Measurements from ENCODE around the gene CDC25B. TPM values are rescaled to one million over a fixed set of nuclear protein-coding genes. Genes with fewer than 3 reads are reported as not detected.

Gene CDC25B
- total and polyA plus RNA-seq, 2 donors (not counting 3 experiments of a cell fraction or from before 2014, with no cell fraction given), result 46.7 to 76.5 TPM

- no peak for FAIRE-seq
- TF ChIP-seq MYC (IDR thresholded peaks at IDR 0.05; ENCODE audit: low read depth, low read length) (no peak), EZH2 (IDR thresholded peaks at IDR 0.05; ENCODE audit: borderline replicate concordance, low read depth, low read length, severe bottlenecking) (no peak), JUN (IDR thresholded peaks at IDR 0.05; ENCODE audit: borderline replicate concordance, insufficient read depth, insufficient read length, low read depth) (no peak), POLR2AphosphoS5 (IDR thresholded peaks at IDR 0.05; ENCODE audit: insufficient read depth, low read depth, low read length) (no peak), CTCF (IDR thresholded peaks at IDR 0.05; ENCODE audit: extremely low read depth in 1 of 2, insufficient read depth in 1 of 2, low read depth in 1 of 2, low read length in 2 of 2) (no peak), POLR2A (IDR thresholded peaks at IDR 0.05; ENCODE audit: low read depth, low read length) (no peak)
Measured at GRCh38 chr20:3854462-3854871, 58.4 kb downstream of the CDC25B start.

More at GRCh38 chr20:3854462-3854871, 58.4 kb downstream of the CDC25B start:
- CTCF ChIA-PET, result interaction anchor here (0.6 to 7.0 kb wide), 38 partner anchors 8 to 231 kb away, joined by 3 to 70 read pairs (median 6); partner anchors contain the start of genes ADISSP, AP5S1, CDC25B and CENPB
- Histone ChIP-seq H3K27me3 (ENCODE audit: control insufficient read depth in 2 of 2, insufficient read depth in 2 of 2, low read length in 2 of 2) (no peaks in the 10 kb centered on the region), H3K79me2 (ENCODE audit: control insufficient read depth, insufficient read depth, low read length) (peaks cover 1% of the 10 kb centered on the region), H4K20me1 (replicated peaks; ENCODE audit: control insufficient read depth, extremely low read depth, insufficient read depth, low read length) (no peaks in the 10 kb centered on the region), H3K27ac (ENCODE audit: insufficient read depth, low read depth, low read length) (no peak overlapping the region), H3K9ac (replicated peaks; ENCODE audit: extremely low read depth, insufficient read depth, low read length) (no peak overlapping the region), H3K9me1 (replicated peaks; ENCODE audit: control insufficient read depth, extremely low read depth, insufficient read depth, low read length) (no peaks in the 10 kb centered on the region), H3K4me3 (replicated peaks in 1 of 3; ENCODE audit: insufficient read depth in 1 of 3, low read depth in 1 of 3, low read length in 3 of 3) (no peak overlapping the region), H3K4me1 (ENCODE audit: control insufficient read depth, extremely low read depth, insufficient read depth, low read length) (no peaks in the 10 kb centered on the region), H3K9me3 (replicated peaks; ENCODE audit: control insufficient read depth, insufficient read depth, low read length) (no peaks in the 10 kb centered on the region), H3K36me3 (ENCODE audit: control insufficient read depth in 2 of 2, extremely low read depth in 1 of 2, insufficient read depth in 2 of 2, low read length in 2 of 2) (peaks cover 2 to 24% of the 10 kb centered on the region in 2 experiments), H3K4me2 (ENCODE audit: insufficient read depth, low read length) (no peak overlapping the region), H2AFZ (ENCODE audit: low read depth, low read length) (no peak overlapping the region)
- POLR2A ChIA-PET, result interaction anchor here (0.6 to 1.0 kb wide), 3 partner anchors 9 to 73 kb away, joined by 3 to 10 read pairs (median 4); partner anchors contain the start of gene SPEF1
- BruUV-seq (replicated peaks), result no TSS peak
- no peak for DNase-seq (ENCODE audit: low read depth, low spot score)
- intact Hi-C loops (cut with micrococcal nuclease) (no loop called here), dilution Hi-C loops (cut with MboI; ENCODE audit: extremely low pct_ligation_motif_present, low sequenced_read_pairs) (no loop called here)

Other genes with a start within 250 kb of the CDC25B start
- not detected in 2 replicates for gene GFRA4, start 132.9 kb upstream of the CDC25B start, total RNA-seq
- gene GFRA4, start 132.9 kb upstream of the CDC25B start, polyA plus RNA-seq, result not detected in 2 replicates
- gene ADAM33, start 114.3 kb upstream of the CDC25B start, total RNA-seq, result 0.18 TPM in 1 of 2 replicates, not detected in the other
- 0.06 TPM in 2 replicates for gene ADAM33, start 114.3 kb upstream of the CDC25B start, polyA plus RNA-seq
- not detected in 2 replicates for gene SIGLEC1, start 83.7 kb upstream of the CDC25B start, total RNA-seq
- not detected in 2 replicates for gene SIGLEC1, start 83.7 kb upstream of the CDC25B start, polyA plus RNA-seq
- 3.4 and 6.6 TPM in 2 replicates for gene HSPA12B, start 63.6 kb upstream of the CDC25B start, total RNA-seq
- 3.6 and 3.7 TPM in 2 replicates for gene HSPA12B, start 63.6 kb upstream of the CDC25B start, polyA plus RNA-seq
- 55.0 and 55.8 TPM in 2 replicates for gene ADISSP, start 28.6 kb upstream of the CDC25B start, total RNA-seq
- gene ADISSP, start 28.6 kb upstream of the CDC25B start, polyA plus RNA-seq, result 67.5 and 77.3 TPM in 2 replicates
- 0.32 and 0.44 TPM in 2 replicates for gene SPEF1, start 14.9 kb upstream of the CDC25B start, total RNA-seq
- gene SPEF1, start 14.9 kb upstream of the CDC25B start, polyA plus RNA-seq, result 0.07 and 0.10 TPM in 2 replicates
- 82.2 and 90.3 TPM in 2 replicates for gene CENPB, start 9.6 kb upstream of the CDC25B start, total RNA-seq
- 30.4 and 35.7 TPM in 2 replicates for gene CENPB, start 9.6 kb upstream of the CDC25B start, polyA plus RNA-seq
- gene AP5S1, start 24.2 kb downstream of the CDC25B start, total RNA-seq, result 19.2 and 22.0 TPM in 2 replicates
- gene AP5S1, start 24.2 kb downstream of the CDC25B start, polyA plus RNA-seq, result 15.7 and 20.1 TPM in 2 replicates
- gene MAVS, start 50.5 kb downstream of the CDC25B start, total RNA-seq, result 35.1 and 40.7 TPM in 2 replicates
- gene MAVS, start 50.5 kb downstream of the CDC25B start, polyA plus RNA-seq, result 17.9 and 18.8 TPM in 2 replicates
- gene PANK2, start 93.1 kb downstream of the CDC25B start, total RNA-seq, result 54.3 and 55.3 TPM in 2 replicates
- 18.4 and 18.9 TPM in 2 replicates for gene PANK2, start 93.1 kb downstream of the CDC25B start, polyA plus RNA-seq
- 9.0 and 11.7 TPM in 2 replicates for gene RNF24, start 219.2 kb downstream of the CDC25B start, total RNA-seq
- 4.1 and 4.5 TPM in 2 replicates for gene RNF24, start 219.2 kb downstream of the CDC25B start, polyA plus RNA-seq